ENCODE results near the gene FNDC8.
"Not testable (repeated sequence)": the region's sequence is repeated elsewhere in the genome, so short reads cannot be mapped to it uniquely, and the experiment has no call there.

FNDC8 gene
- 0 reads per million in 2 donors for total RNA-seq

DNA sequence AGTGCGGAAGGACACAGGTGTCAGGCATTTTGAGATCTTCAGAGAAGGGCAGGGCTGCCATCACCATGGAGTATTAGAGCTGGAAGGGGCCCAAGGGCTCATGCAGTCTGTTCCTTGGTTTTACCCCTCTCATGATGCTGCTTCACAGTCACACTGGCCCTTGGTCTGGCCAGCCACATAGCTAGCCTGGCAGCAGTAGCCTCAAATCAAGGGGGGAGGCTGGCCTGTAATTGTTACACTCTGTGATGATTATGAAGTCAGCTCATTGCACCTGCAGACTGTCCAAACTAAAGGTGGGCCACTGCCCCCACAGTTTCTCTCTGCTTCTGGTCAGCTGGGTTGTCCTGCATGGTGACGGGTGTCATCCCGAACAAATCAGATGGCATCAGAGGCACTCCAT, at the start of gene FNDC8:
TSS of gene FNDC8 (plus strand) at position 301 of the 400 bp plus-strand sequence. CDS start at position 380, 79 bp downstream.
- no peak for DNase-seq

DNA sequence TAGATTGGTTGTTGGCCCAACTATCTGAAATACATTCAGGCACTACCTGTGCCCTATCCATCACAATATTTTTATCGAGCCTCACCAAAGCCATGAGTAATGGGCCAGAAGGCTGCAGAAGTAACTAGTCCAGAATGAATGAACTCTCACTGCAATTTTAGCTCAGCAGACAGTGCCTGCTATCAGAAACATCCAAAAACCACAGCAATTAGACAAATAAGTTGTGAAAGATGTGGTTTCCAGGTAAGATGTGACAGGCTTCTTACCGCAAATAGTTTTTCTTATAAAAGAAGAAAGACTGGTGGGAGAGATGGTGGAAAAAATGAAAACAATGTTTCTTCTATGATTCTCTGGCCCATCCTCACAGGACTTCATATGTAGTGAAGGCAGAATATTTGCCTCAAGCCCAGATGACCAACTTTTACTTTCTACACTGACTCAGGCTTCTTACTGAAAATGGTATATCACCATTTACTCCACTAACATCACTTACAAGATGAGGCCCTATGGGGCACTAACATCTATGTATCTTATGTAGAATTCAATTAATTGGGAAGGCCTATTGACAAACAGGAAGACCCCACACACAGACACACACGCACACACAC, 48.1 kb upstream of the FNDC8 start:
- DNase-seq = no peak

- DNase-seq = no peak
Observed at GRCh38 chr17:35073991-35074627, 47.3 kb upstream of the FNDC8 start.

DNA sequence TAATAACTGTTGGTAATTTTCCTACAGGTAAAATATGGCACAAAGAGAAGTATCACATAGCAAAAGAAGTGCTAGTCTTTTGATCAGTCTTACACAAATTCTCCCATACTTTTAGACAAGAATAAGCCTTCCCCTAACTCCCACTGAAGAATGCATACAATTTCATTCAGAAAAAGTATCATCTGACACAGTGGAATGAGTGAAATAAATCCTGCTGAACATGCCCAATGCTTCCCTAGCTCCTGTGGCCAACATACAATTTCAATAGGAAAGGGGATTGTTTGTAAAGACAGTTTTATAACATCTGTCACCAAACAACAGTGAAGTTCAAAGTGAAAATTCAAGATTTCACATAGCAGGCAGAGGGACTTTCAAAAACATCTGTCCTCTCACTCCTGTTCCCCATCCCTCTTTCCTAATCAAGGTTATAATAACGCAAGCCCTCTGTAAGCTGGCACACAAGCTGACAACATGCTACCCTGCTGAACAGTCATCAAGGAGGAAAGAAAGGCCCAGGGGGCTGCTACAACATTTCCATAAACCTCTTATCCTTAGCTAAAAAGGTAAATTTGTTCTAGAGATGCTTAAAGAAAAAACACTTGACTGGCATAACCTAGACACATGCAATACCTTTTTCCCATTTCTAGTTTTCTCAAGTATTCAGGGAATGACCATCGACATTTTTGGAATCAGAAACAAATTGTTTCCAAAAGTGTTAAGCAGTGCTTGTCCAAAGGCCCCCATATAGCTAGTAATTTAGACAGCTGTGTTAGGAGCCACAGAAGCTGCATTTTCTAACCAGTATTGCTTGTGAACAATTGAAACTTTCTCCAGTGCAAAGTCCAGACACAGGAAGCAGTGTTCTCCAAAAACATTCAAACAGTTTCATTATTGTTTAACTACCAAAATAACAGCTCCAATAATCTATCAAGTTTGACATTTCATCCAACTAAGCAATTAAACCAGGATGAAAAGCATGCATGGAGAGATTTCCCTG, 46.4 kb upstream of the FNDC8 start:
- DNase-seq = no peak

DNA sequence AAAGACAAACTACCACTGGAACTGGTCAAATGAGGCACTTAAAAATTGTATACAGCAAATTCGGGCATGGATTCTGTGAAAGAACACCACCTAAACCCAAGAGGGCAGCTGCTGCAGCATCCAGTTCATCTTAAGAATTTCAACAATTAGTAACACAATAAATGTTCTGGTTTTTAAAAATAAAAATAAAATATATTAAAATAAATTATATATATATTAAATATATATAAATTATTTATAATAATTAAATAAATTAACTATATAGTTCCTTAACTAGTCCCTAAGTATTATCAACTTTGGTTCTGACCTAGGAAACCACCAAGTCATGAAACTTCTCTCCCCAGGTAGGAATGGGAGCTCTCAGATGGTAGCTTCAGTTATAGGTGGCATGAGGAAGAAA, 44.5 kb upstream of the FNDC8 start:
- DNase-seq = no peak

DNA sequence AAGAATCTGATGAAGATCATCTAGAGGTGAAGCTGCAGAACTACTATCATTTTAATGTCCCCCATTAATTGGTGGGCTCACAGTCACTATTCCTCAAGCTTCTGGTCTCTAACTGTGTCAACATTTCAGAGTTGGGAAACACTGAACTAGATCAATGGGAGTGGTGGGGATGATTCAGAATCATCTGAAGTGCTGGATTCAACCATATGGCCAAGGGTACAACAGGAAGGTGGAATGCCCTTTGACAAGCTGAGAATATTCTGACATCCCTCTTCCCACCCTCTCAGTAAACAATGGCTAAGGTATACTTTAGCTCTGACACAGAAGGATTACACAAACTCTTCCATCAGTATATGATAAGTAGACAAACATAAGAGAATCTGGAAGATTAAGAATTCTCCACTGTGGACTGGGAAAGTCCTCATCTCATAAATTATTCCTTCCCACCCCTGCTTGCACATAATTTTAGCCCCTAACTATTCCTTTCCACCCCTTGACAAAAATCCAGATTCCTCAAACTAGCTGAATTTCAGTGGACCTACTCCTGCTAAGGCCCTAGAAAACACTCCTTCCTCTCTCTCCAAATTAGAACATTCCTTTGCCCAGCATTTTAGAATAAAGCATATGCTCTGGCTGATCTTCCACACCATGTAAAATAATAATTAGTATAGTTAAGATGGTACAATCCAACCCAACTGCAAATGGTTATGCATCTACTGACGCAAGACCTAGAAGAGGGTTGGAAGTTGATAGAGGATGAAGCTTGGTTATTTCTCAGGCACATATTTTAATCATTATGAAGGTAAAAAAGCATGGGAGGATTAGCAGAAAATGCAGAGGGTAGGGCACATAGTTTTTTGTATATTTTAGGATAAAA, 41.6 kb upstream of the FNDC8 start:
- DNase-seq = no peak

- no peak for DNase-seq
Observed at GRCh38 chr17:35080536-35080935, 40.9 kb upstream of the FNDC8 start.

- no peak for DNase-seq
Observed at GRCh38 chr17:35081638-35082037, 39.8 kb upstream of the FNDC8 start.

GRCh38 chr17:35082073-35082657, 39.2 kb upstream of the FNDC8 start:
- no peak for DNase-seq

DNA sequence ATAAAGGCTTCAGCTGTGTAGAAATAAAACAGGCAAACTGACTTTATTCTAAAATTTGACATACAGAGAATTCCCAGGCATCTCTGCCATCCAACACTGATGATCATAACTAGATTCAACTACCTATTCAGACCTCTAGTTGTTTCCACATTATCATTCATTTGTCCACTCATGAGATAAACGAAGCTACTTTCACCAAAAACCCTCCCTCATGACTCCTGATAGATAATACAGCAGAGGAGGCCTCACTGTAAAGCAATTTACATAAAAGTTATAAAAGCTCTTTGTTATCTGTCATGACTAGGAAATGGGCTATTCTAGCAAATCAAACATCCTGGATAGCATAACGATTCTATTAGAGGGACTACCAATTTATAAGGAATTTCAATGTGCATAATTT, 38.3 kb upstream of the FNDC8 start:
- DNase-seq = no peak

- no peak for DNase-seq
Observed at GRCh38 chr17:35084987-35085386, 36.4 kb upstream of the FNDC8 start.

DNA sequence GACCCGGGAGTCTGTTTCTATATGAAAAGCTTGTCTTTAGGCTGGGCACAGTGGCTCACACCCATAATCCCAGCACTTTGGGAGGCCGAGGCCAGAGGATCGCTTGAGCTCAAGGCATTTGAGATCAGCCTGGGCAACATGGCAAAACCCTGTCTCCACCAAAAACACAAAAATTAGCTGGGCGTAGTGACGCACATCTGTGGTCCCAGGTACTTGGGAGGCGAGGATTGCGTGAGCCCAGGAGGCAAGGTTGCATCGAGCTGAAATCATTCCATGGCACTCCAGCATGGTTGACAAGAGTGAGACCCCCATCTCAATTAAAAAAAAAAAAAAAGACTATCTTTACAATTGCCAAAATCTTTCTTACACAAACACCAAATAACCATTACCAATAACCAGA, 35.3 kb upstream of the FNDC8 start:
- DNase-seq = no peak

DNA sequence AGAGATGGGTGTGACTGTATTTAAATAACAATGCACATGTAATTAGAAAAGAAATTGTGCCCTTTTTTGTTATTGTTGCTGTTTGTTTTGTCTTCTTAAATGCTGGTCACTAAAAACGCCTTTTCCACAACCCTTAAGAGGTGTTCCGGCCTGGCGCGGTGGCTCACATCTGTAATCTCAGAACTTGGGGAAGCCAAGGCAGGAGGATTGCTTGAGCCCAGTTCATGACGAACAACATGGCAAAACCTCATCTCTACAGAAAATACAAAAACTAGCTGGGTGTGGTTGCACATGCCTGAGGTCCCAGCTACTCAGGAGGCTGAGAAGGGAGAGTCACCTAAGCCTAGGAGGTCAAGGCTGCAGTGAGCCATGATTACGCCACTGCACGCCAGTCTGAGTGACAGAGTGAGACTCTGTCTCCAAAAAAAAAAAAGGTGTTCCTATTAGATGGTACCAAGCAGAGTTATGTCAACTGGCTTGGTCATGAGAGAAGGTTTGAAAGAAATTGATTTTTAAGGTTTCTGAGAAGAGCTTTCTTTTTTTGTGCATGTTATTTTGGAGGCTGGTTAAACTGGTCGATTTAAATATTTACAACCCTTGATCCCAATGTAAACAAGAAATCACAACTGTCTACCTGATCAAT, 34.4 kb upstream of the FNDC8 start:
- no peak for DNase-seq

GRCh38 chr17:35087731-35088355, 33.6 kb upstream of the FNDC8 start:
- DNase-seq = peak; percentile 7

GRCh38 chr17:35088356-35088880, 33.0 kb upstream of the FNDC8 start:
- peak; percentile 3 for DNase-seq

- DNase-seq = peak; percentile 88
Observed at GRCh38 chr17:35088881-35089585, 32.4 kb upstream of the FNDC8 start.

- no peak for DNase-seq
Observed at GRCh38 chr17:35089586-35090296, 31.7 kb upstream of the FNDC8 start.

GRCh38 chr17:35090707-35091106, 30.7 kb upstream of the FNDC8 start:
- not testable (repeated sequence) for DNase-seq

DNA sequence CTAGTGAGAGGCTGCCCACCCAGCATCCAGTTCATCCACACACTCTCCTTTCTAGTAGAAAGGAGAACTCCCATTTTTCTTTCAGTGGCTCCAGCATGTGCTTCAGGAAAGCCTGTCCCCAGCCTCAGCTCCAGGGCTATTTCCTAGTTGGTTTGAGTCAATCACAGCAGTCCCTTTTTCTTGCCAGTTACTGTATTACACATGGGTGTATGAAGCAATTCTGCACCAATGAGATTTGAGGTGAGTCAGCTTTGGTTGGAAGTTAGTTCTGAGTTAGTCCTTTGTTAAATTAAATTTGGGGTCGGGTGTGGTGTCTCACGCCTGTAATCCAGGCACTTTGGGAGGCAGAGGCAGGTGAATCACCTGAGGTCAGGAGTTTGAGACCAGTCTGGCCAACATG, 26.5 kb upstream of the FNDC8 start:
- DNase-seq = no peak

Data from T-helper 9 cell (primary cell).